ENCODE measurements around the gene AQP9. TPM values are rescaled to one million over a fixed set of nuclear protein-coding genes. Genes with fewer than 3 reads are reported as not detected.
A peak's percentile ranks its signal among the peaks of the same experiment; 100 is the strongest.

Gene AQP9
- total RNA-seq, 4 donors from 2014 or later: 1.8 to 3.9 TPM; not detected in 2

GRCh38 chr15:58146211-58146610 is 8.0 kb downstream of the AQP9 start:
- no peak for TF ChIP-seq EP300 (IDR thresholded peaks at IDR 0.05)
- TF ChIP-seq CTCF (IDR thresholded peaks at IDR 0.05): no peak
- TF ChIP-seq POLR2A (IDR thresholded peaks at IDR 0.05): no peak
- Histone ChIP-seq H3K9me3 (no peaks in the 10 kb centered on the region), H3K4me1 (peaks cover 0 to 4% (median 0%) of the 10 kb centered on the region in 4 donors), H3K27ac (peak overlapping the region in 2 of 4 donors; percentile 18 to 60), H3K4me3 (no peak overlapping the region), H3K36me3 (no peaks in the 10 kb centered on the region), H3K27me3 (no peaks in the 10 kb centered on the region)
- WGBS, 2 donors: 79 to 84% methylated on average over 4 of the region's 4 CpGs
- DNase-seq (ENCODE audit: low spot score in 2 of 2): no peak

- peak overlapping the region in 2 of 4 donors; percentile 18 to 60 for H3K27ac ChIP-seq
- H3K9me3 ChIP-seq: no peaks in the 10 kb centered on the region
- no peaks in the 10 kb centered on the region for H3K27me3 ChIP-seq
- no peak overlapping the region for H3K4me3 ChIP-seq
- WGBS, 2 donors: 53 to 61% methylated on average over 7 of the region's 7 CpGs
- no peaks in the 10 kb centered on the region for H3K36me3 ChIP-seq
- peak in 1 of 2 donors; percentile 36 for DNase-seq (ENCODE audit: low spot score in 2 of 2)
- H3K4me1 ChIP-seq: peaks cover 0 to 4% (median 0%) of the 10 kb centered on the region in 4 donors
- TF ChIP-seq CTCF (IDR thresholded peaks at IDR 0.05) (no peak), EP300 (IDR thresholded peaks at IDR 0.05) (peak in 1 of 2 donors; percentile 22), POLR2A (IDR thresholded peaks at IDR 0.05) (no peak)
These were observed 8.6 kb downstream of the AQP9 start for GRCh38 chr15:58146749-58147148.

GRCh38 chr15:58147171-58147611 is 9.0 kb downstream of the AQP9 start:
- no peak overlapping the region for H3K4me3 ChIP-seq
- peak overlapping the region in 2 of 4 donors; percentile 57 to 60 for H3K27ac ChIP-seq
- H3K4me1 ChIP-seq: peaks cover 0 to 4% (median 0%) of the 10 kb centered on the region in 4 donors
- no peaks in the 10 kb centered on the region for H3K36me3 ChIP-seq
- 67 to 68% methylated on average over 5 of the region's 5 CpGs for WGBS, 2 donors
- no peaks in the 10 kb centered on the region for H3K27me3 ChIP-seq
- DNase-seq (ENCODE audit: low spot score in 2 of 2): peak in 1 of 2 donors; percentile 21
- TF ChIP-seq CTCF (IDR thresholded peaks at IDR 0.05) (no peak), EP300 (IDR thresholded peaks at IDR 0.05) (peak in 1 of 2 donors; percentile 19)
- H3K9me3 ChIP-seq: no peaks in the 10 kb centered on the region

GRCh38 chr15:58148120-58148519 is 9.9 kb downstream of the AQP9 start:
- no peaks in the 10 kb centered on the region for H3K36me3 ChIP-seq
- H3K4me1 ChIP-seq: peaks cover 0 to 4% (median 0%) of the 10 kb centered on the region in 4 donors
- no peaks in the 10 kb centered on the region for H3K9me3 ChIP-seq
- no peak overlapping the region for H3K27ac ChIP-seq
- no peak overlapping the region for H3K4me3 ChIP-seq
- TF ChIP-seq EP300 (IDR thresholded peaks at IDR 0.05) (no peak), CTCF (IDR thresholded peaks at IDR 0.05) (no peak), POLR2A (IDR thresholded peaks at IDR 0.05) (no peak)
- H3K27me3 ChIP-seq: no peaks in the 10 kb centered on the region
- DNase-seq (ENCODE audit: low spot score in 2 of 2): no peak

GRCh38 chr15:58148633-58149445 is 10.7 kb downstream of the AQP9 start:
- Histone ChIP-seq H3K27ac (no peak overlapping the region), H3K36me3 (no peaks in the 10 kb centered on the region), H3K9me3 (no peaks in the 10 kb centered on the region), H3K27me3 (no peaks in the 10 kb centered on the region), H3K4me1 (peaks cover 0 to 4% (median 0%) of the 10 kb centered on the region in 4 donors), H3K4me3 (no peak overlapping the region)
- 80 to 82% methylated on average over 4 of the region's 4 CpGs for WGBS, 2 donors
- no peak for TF ChIP-seq POLR2A (IDR thresholded peaks at IDR 0.05)
- no peak for TF ChIP-seq CTCF (IDR thresholded peaks at IDR 0.05)
- peak in 1 of 2 donors; percentile 22 for TF ChIP-seq EP300 (IDR thresholded peaks at IDR 0.05)
- no peak for DNase-seq (ENCODE audit: low spot score in 2 of 2)

All from tibial nerve (tissue), 4 donors.